Peyer's patch (tissue), 4 donors: ENCODE results near the gene HSPBAP1.

Experiments
- CTCF ChIP-seq, 6 experiments: fragments of 450-650 bp in 4 of 6; fragments of 200-600 bp in 2 of 6; sonication (generic) in 1 of 6; IDR thresholded peaks; one replicate each; pipeline ENCODE4 v1.5.1; 2017 to 2019; ENCODE audit warnings: antibody characterized with exemption in 6 of 6, mild to moderate bottlenecking in 3 of 6, moderate library complexity in 1 of 6
- POLR2A ChIP-seq, 2 donors: fragments of 450-650 bp; IDR thresholded peaks; one replicate each; pipeline ENCODE4 v1.5.1; 2017; ENCODE audit warnings: antibody characterized with exemption in 2 of 2, mild to moderate bottlenecking in 2 of 2, moderate library complexity in 2 of 2

GRCh38 chr3:122719273-122719921, 74.2 kb downstream of the HSPBAP1 start:
- TF ChIP-seq CTCF (IDR thresholded peaks at IDR 0.05) (no peak), POLR2A (IDR thresholded peaks at IDR 0.05) (no peak)
